GM18520 (cell line): ENCODE measurements around the gene SHISA2.

Experiments
- ATAC-seq: cut with Tn5 transposase; IDR thresholded peaks from one replicate; pipeline ENCODE4 v1.9.1; 2021; ENCODE audit not compliant: unreplicated experiment

SHISA2 gene

GRCh38 chr13:26019881-26020870 is 31.6 kb downstream of the SHISA2 start:
- ATAC-seq: no peak

- no peak for ATAC-seq
Observed at GRCh38 chr13:26019251-26019650, 32.6 kb downstream of the SHISA2 start.

- ATAC-seq: no peak
Observed at GRCh38 chr13:26017932-26018665, 33.7 kb downstream of the SHISA2 start.

- no peak for ATAC-seq
Observed at GRCh38 chr13:26017196-26017921, 34.5 kb downstream of the SHISA2 start.

GRCh38 chr13:26016189-26016588 is 35.6 kb downstream of the SHISA2 start:
- ATAC-seq: no peak

- ATAC-seq: no peak
Observed at GRCh38 chr13:26015271-26016125, 36.3 kb downstream of the SHISA2 start.

GRCh38 chr13:26012995-26013394 is 38.8 kb downstream of the SHISA2 start:
- no peak for ATAC-seq

- ATAC-seq: no peak
Observed at GRCh38 chr13:26011996-26012821, 39.6 kb downstream of the SHISA2 start.

GRCh38 chr13:26011208-26011573 is 40.6 kb downstream of the SHISA2 start:
- no peak for ATAC-seq

- ATAC-seq: no peak
Observed at GRCh38 chr13:26010487-26011207, 41.2 kb downstream of the SHISA2 start.

GRCh38 chr13:26007261-26008125 is 44.3 kb downstream of the SHISA2 start:
- ATAC-seq: no peak
